Stimulated activated naive CD8-positive, alpha-beta T cell treated with anti-CD3 and anti-CD28 coated beads, Interleukin-15, amount 100 ng/mL, for 72 hours (primary cell): ENCODE measurements around the gene GRHL1.

Experiments used
- ATAC-seq: fragments of 150-1000 bp; cut with Tn5 transposase; 2 replicates; pipeline ENCODE4 v1.10.0; 2021; ENCODE audit warnings: mild to moderate bottlenecking, moderate library complexity
- DNase-seq, 2 donors: peaks; one replicate each; pipeline ENCODE4 v3.0.0; 2021 to 2022
- H3K27ac Mint-ChIP-seq, 2 donors: one replicate each; pipeline ENCODE4 v1.8.0; 2022; ENCODE audit warnings: mild to moderate bottlenecking in 2 of 2, mixed read lengths in 2 of 2, moderate library complexity in 2 of 2
- H3K27me3 Mint-ChIP-seq: one replicate; pipeline ENCODE4 v1.8.0; 2022; ENCODE audit warnings: mixed read lengths
- H3K4me1 Mint-ChIP-seq: one replicate; pipeline ENCODE4 v1.8.0; 2022; ENCODE audit warnings: mild to moderate bottlenecking, mixed read lengths
- H3K4me3 Mint-ChIP-seq, 2 donors: one replicate each; pipeline ENCODE4 v1.8.0; 2022; ENCODE audit warnings: mild to moderate bottlenecking in 2 of 2, mixed read lengths in 2 of 2, moderate library complexity in 1 of 2
- H3K9me3 Mint-ChIP-seq, 2 donors: one replicate each; pipeline ENCODE4 v1.8.0; 2022; ENCODE audit warnings: mixed read lengths in 2 of 2

GRHL1 gene

DNA sequence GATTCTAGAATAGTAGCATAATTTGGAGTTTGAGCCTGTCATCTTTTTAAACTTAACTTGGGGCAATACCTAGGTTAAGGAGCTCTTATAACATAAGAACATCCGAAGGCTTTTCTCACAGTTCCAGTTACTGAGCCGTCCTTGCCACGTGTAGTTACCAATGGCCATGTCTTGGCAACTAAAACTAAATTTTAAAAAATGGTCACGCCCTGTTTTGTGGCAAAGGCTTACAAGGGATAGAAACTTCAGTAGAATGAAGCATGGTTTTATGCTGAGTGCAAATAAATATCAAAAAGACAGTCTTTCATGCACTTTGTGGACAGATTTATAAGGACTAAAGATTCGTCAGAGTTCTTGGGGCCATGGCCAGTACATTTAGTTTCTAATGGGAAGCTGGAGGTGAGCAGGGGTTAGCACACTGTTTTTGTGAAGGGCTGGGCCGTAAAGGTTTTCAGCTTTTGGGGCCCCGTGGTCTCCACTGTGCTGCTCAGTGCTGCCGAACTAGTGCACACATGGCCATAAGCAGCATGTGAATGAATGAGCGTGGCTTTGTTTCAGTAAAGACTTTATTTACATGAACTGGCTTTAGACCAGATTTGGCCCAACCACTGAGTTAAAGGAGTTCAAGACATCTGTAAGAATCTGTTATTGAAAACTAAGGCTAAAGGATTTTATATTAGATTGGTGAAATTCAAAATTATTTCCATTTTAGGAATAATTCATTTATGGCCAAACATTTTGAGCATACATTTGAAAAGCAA is 41.1 kb downstream of the GRHL1 start:
- ATAC-seq (no peak), DNase-seq (no peak)
- Mint-ChIP-seq H3K9me3 (no peaks in the 10 kb centered on the region), H3K4me1 (no peaks in the 10 kb centered on the region), H3K4me3 (no peak overlapping the region), H3K27me3 (peaks cover 7% of the 10 kb centered on the region), H3K27ac (no peak overlapping the region)

DNA sequence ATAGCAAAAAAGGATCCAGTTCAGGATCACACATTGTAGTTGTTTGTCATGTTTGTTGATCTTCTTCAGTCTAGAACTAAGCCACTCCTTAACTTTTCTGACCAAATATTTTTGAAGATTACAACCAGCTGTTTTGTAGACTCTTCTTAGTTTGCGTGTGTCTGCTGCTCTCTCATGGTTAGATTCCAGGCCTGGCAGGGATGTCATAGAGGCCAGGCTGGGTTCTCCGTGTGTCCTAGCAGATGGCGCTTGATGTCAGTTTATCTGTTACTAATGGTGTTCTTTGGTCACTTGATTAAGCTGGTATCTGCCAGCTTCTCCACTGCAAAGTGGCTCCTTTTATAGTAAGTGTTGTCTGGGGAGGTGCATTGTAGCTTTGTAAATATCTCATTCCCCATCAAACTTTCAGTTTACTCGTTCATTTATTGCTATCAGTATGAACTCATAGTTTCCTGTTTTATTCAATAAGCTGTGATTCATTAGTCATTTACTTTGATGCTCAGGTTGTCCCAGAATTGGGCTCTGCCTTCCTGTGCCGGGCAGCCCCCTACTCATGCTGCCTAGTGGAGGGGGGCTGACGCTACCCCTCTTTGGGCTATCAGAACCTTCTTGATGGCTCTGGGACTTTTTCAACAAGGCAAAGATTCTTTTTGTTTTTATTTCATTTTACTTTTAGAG is 42.1 kb downstream of the GRHL1 start:
- H3K27me3 Mint-ChIP-seq = peaks cover 7% of the 10 kb centered on the region
- DNase-seq (no peak), ATAC-seq (peak; percentile 37)
- H3K4me3 Mint-ChIP-seq = no peak overlapping the region
- no peaks in the 10 kb centered on the region for H3K9me3 Mint-ChIP-seq
- H3K27ac Mint-ChIP-seq = peak overlapping the region in 1 of 2 donors; percentile 5
- H3K4me1 Mint-ChIP-seq = no peaks in the 10 kb centered on the region

- Mint-ChIP-seq H3K9me3 (no peaks in the 10 kb centered on the region), H3K4me1 (no peaks in the 10 kb centered on the region), H3K27me3 (peaks cover 7% of the 10 kb centered on the region), H3K27ac (no peak overlapping the region), H3K4me3 (no peak overlapping the region)
- DNase-seq (no peak), ATAC-seq (no peak)
Measured at GRCh38 chr2:9994462-9994861, 43.0 kb downstream of the GRHL1 start.

- H3K4me3 Mint-ChIP-seq = no peak overlapping the region
- no peak for ATAC-seq
- no peaks in the 10 kb centered on the region for H3K9me3 Mint-ChIP-seq
- H3K4me1 Mint-ChIP-seq = no peaks in the 10 kb centered on the region
- peaks cover 7% of the 10 kb centered on the region for H3K27me3 Mint-ChIP-seq
- no peak for DNase-seq
- H3K27ac Mint-ChIP-seq = peak overlapping the region in 1 of 2 donors; percentile 27
Measured at GRCh38 chr2:9995059-9995458, 43.6 kb downstream of the GRHL1 start.

DNA sequence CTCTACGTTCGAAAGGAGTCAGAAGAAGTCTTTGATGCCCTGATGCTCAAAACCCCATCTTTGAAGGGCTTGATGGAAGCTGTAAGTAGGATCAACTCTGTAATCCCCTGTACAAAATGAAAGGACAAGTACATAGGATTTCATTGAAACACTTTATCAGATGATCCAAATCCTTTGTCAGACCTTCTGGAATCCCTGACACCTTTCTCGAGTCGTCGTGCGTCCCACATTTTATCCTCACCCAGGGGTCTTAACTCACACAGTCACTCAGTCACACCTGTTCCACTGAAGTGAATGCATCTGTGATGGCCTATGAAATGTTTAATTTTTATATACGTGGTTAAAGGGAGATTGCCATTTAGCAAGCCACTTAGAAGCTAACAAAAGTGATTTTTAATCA is 44.8 kb downstream of the GRHL1 start:
- no peak overlapping the region for H3K27ac Mint-ChIP-seq
- H3K27me3 Mint-ChIP-seq = peaks cover 7% of the 10 kb centered on the region
- no peaks in the 10 kb centered on the region for H3K9me3 Mint-ChIP-seq
- no peak overlapping the region for H3K4me3 Mint-ChIP-seq
- DNase-seq (no peak), ATAC-seq (no peak)
- H3K4me1 Mint-ChIP-seq = no peaks in the 10 kb centered on the region

DNA sequence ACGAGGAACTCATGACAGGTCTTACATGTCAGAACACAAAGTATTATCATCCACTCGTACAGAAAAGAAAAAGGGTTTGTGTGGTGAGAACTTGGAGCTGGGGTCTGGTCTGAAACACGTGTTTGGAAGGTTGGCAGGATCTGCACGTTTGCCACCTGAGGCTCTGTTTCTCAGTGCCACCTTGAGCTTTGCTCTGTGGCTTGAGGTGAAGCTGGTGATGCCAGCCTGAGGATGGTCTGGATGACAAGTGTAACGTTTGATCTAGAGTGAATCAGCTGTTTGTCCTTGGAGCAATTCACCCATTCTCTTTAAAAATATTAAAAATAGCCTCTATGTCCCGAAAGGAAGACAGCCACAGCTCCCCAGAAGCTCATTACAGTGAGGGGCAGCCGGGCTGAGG is 46.4 kb downstream of the GRHL1 start:
- DNase-seq (no peak), ATAC-seq (no peak)
- Mint-ChIP-seq H3K9me3 (no peaks in the 10 kb centered on the region), H3K4me3 (no peak overlapping the region), H3K27ac (peak overlapping the region in 1 of 2 donors; percentile 89), H3K4me1 (no peaks in the 10 kb centered on the region), H3K27me3 (peaks cover 7% of the 10 kb centered on the region)

- H3K4me1 Mint-ChIP-seq = no peaks in the 10 kb centered on the region
- H3K27ac Mint-ChIP-seq = no peak overlapping the region
- H3K9me3 Mint-ChIP-seq = no peaks in the 10 kb centered on the region
- peaks cover 7% of the 10 kb centered on the region for H3K27me3 Mint-ChIP-seq
- DNase-seq (no peak), ATAC-seq (no peak)
- no peak overlapping the region for H3K4me3 Mint-ChIP-seq
Measured at GRCh38 chr2:9998916-9999654, 47.6 kb downstream of the GRHL1 start.

DNA sequence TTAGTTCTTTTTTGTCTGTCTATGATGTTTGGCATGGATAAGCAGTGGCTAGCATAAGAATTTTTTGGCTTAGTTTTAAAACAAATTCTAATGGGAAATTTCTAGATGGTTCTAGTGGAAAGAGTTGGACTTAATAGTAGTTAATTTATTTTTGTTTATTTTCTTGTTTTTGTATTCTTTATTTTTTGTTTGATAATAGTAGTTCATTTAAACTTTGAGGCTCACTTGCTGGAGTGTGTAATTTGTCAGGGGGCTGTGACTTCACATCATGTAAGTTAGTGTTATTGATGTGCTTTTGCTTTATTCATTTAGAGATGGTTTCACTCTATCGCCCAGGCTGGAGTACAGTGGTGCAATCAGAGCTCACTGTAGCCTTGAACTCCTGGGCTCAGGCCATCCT is 48.2 kb downstream of the GRHL1 start:
- Mint-ChIP-seq H3K4me1 (no peaks in the 10 kb centered on the region), H3K9me3 (no peaks in the 10 kb centered on the region), H3K4me3 (no peak overlapping the region), H3K27me3 (peaks cover 12% of the 10 kb centered on the region), H3K27ac (no peak overlapping the region)
- ATAC-seq = no peak
- no peak for DNase-seq

- Mint-ChIP-seq H3K27me3 (peaks cover 20% of the 10 kb centered on the region), H3K4me3 (no peak overlapping the region), H3K27ac (no peak overlapping the region), H3K9me3 (no peaks in the 10 kb centered on the region), H3K4me1 (no peaks in the 10 kb centered on the region)
- DNase-seq (no peak), ATAC-seq (no peak)
Measured at GRCh38 chr2:10000541-10000940, 49.0 kb downstream of the GRHL1 start.

DNA sequence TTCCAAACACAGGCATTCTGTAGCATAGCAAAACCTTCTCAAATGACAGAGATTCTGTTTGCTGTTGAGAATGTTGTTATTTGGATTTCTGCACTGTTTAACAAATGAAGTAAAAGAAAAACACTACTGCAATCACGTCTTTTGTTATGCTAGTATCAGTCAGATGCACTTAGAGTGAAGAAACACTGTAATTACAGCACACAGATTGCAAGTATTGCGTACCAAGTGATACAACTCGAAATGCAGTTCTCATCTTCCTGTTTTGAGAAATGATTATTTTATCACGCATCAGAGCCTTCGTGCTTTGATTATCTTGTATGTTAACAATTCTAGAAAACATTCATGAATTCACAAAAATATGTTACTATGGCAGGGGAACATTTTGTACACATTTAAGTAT is 50.1 kb downstream of the GRHL1 start:
- ATAC-seq = no peak
- Mint-ChIP-seq H3K4me1 (no peaks in the 10 kb centered on the region), H3K4me3 (no peak overlapping the region), H3K27me3 (peaks cover 24% of the 10 kb centered on the region), H3K27ac (no peak overlapping the region), H3K9me3 (no peaks in the 10 kb centered on the region)
- DNase-seq = no peak

GRCh38 chr2:10002109-10002508 is 50.6 kb downstream of the GRHL1 start:
- no peak overlapping the region for H3K27ac Mint-ChIP-seq
- no peak overlapping the region for H3K4me3 Mint-ChIP-seq
- ATAC-seq (no peak), DNase-seq (no peak)
- H3K9me3 Mint-ChIP-seq = no peaks in the 10 kb centered on the region
- H3K4me1 Mint-ChIP-seq = no peaks in the 10 kb centered on the region
- H3K27me3 Mint-ChIP-seq = peaks cover 29% of the 10 kb centered on the region

DNA sequence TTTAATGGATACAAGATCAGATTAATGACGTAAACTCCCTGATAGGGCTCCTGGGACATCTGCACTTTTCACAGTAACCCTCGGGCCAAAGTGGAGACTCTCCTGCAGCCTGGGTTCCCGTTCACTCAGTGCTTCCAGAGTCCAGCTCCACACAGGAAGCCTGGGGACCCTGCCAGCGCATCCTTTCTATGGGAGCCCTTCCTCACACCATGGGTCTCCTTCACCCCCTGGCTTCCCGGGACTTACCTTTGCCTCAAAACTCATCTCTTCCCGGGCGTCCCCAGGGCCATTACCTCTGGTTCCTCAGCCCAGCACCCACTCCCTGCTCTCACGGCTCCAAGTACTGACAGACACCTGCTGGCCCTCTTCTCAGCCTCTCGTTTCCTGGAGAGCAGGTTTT is 51.2 kb downstream of the GRHL1 start:
- H3K4me3 Mint-ChIP-seq = no peak overlapping the region
- no peaks in the 10 kb centered on the region for H3K4me1 Mint-ChIP-seq
- no peak overlapping the region for H3K27ac Mint-ChIP-seq
- no peaks in the 10 kb centered on the region for H3K9me3 Mint-ChIP-seq
- DNase-seq (no peak), ATAC-seq (no peak)
- H3K27me3 Mint-ChIP-seq = peaks cover 35% of the 10 kb centered on the region

DNA sequence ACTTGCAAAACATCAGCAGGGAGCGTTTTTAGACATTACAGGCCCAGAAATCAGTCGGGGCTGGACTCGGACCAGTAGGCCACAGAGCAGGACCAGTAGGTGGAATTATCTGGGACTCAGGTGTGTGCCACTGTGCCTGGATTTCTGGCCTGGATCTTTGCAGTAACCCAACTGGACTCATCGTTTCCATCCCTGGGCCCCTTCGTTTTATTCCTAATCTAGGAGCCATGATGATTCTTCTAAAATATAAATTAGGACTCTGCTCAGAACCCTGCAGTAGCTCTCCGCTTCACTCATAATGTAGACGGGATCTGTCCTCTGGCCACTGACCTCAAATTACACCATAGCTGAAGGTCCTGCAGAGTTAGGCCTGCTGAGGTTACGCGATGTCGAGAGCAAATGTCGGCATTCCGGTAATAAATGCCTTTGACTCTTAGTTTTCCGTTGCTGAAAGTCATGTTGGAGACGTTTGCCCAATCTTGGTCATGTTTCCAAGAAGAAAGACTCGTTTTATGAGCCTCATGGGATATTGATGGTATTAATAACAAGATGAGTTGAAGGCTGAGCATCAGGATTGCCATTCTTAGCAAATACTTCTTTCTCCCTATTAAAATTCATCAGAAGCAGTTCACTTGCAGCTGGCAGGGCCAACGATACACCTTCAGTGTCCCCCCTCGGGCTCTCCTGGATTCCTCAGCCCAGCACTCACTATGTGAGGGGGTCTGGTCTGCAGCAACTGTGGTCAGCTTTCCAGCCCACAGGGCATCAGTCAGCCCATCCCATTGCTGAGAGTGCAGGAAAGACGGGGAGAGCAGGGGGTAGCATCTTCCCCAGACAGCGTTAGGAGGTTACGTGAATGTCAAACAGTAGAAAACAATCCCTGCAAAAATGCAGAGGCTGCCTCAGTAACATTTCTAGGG is 52.0 kb downstream of the GRHL1 start:
- peaks cover 42% of the 10 kb centered on the region for H3K27me3 Mint-ChIP-seq
- no peak for ATAC-seq
- DNase-seq = no peak
- no peak overlapping the region for H3K4me3 Mint-ChIP-seq
- H3K9me3 Mint-ChIP-seq = no peaks in the 10 kb centered on the region
- no peak overlapping the region for H3K27ac Mint-ChIP-seq
- H3K4me1 Mint-ChIP-seq = no peaks in the 10 kb centered on the region

- Mint-ChIP-seq H3K27me3 (peaks cover 43% of the 10 kb centered on the region), H3K4me1 (no peaks in the 10 kb centered on the region), H3K27ac (no peak overlapping the region), H3K4me3 (no peak overlapping the region), H3K9me3 (no peaks in the 10 kb centered on the region)
- ATAC-seq = no peak
- no peak for DNase-seq
Measured at GRCh38 chr2:10004401-10004800, 52.9 kb downstream of the GRHL1 start.

DNA sequence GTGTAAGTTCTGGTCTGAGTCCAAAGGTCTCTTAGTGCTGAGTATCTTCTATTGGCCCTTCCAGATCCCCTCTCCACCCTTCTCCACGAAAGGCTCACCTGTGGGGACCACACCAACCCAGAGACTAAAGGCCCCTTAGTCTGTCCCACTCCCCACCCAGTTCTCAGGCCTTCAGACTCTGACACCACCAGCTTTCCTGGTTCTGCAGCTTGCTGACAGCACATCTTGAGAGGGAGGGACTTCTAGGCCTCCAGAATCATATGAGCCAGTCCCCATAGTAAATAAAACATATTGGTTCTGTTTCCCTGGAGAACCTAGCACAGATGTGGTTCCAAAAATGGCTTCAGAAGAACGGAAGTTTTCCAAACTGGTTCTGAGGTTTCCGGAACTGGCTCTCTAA is 53.3 kb downstream of the GRHL1 start:
- Mint-ChIP-seq H3K4me3 (no peak overlapping the region), H3K4me1 (no peaks in the 10 kb centered on the region), H3K9me3 (no peaks in the 10 kb centered on the region), H3K27me3 (peaks cover 43% of the 10 kb centered on the region), H3K27ac (peak overlapping the region in 1 of 2 donors; percentile 35)
- ATAC-seq = no peak
- no peak for DNase-seq
